Sigmoid colon (tissue), 7 donors: Measurements from ENCODE around the gene VAMP8. TPM values are rescaled to one million over a fixed set of nuclear protein-coding genes. Genes with fewer than 3 reads are reported as not detected.
"Not testable (repeated sequence)": the region's sequence is repeated elsewhere in the genome, so short reads cannot be mapped to it uniquely, and the experiment has no call there.

Source experiments
- DNase-seq: peaks from one replicate; pipeline ENCODE4 v3.0.0-alpha.2; 2019
- H3K27ac ChIP-seq, 4 donors: fragments of 200-600 bp; sonication (generic); one replicate each; pipeline ENCODE4 v1.5.1; 2016 to 2019; ENCODE audit warnings: mild to moderate bottlenecking in 1 of 4
- H3K27me3 ChIP-seq, 3 donors: fragments of 200-600 bp; sonication (generic); one replicate each; pipeline ENCODE4 v1.5.1; 2019; ENCODE audit warnings: mild to moderate bottlenecking in 1 of 3
- H3K36me3 ChIP-seq, 4 donors: fragments of 200-600 bp; sonication (generic); one replicate each; pipeline ENCODE4 v1.5.1; 2016 to 2019
- H3K4me1 ChIP-seq, 4 donors: fragments of 200-600 bp; sonication (generic); one replicate each; pipeline ENCODE4 v1.5.1; 2017 to 2019
- H3K4me3 ChIP-seq, 4 donors: fragments of 200-600 bp; sonication (generic); one replicate each; pipeline ENCODE4 v1.5.1; 2017 to 2019; ENCODE audit warnings: mild to moderate bottlenecking in 2 of 4, moderate library complexity in 1 of 4
- H3K9me3 ChIP-seq, 4 donors: fragments of 200-600 bp in 3 of 4; sonication (generic) in 3 of 4; one replicate each; pipeline versions ENCODE4 v1.5.1 to v1.6.1; 2013 to 2019
- CTCF ChIP-seq, 4 experiments: fragments of 450-650 bp in 3 of 4; fragments of 200-600 bp in 1 of 4; IDR thresholded peaks; one replicate each; pipeline ENCODE4 v1.5.1; 2016 to 2019; ENCODE audit warnings: antibody characterized with exemption in 4 of 4, mild to moderate bottlenecking in 3 of 4, moderate library complexity in 2 of 4
- EP300 ChIP-seq, 4 donors: sonication (generic); formaldehyde crosslinking; IDR thresholded peaks; one replicate each; pipeline ENCODE4 v1.6.1; 2017; ENCODE audit warnings: antibody characterized with exemption in 4 of 4
- POLR2A ChIP-seq, 2 donors: fragments of 450-650 bp; IDR thresholded peaks; one replicate each; pipeline ENCODE4 v1.6.1; 2016; ENCODE audit warnings: antibody characterized with exemption in 2 of 2, mild to moderate bottlenecking in 2 of 2, moderate library complexity in 2 of 2
- POLR2AphosphoS5 ChIP-seq, 4 donors: sonication (generic); formaldehyde crosslinking; IDR thresholded peaks; one replicate each; pipeline ENCODE4 v1.6.1; 2017; ENCODE audit warnings: antibody characterized with exemption in 4 of 4
- WGBS, 2 donors: extraction: QIAGEN DNeasy Blood & Tissue Kit; methylation state at CpG; one replicate each; pipeline ENCODE4 v1.1.7; 2013; 5-methylcytosine and 5-hydroxymethylcytosine counted together
- intact Hi-C: fragments of 100-400 bp; cut with DNase I; formaldehyde crosslinking; loops from one replicate; pipeline ENCODE4 v1.15.1; 2023
- polyA plus RNA-seq, 3 donors: library from polyadenylated mRNA; stranded (reverse); fragments of 200-250 nt; gene quantifications; one replicate each; pipeline ENCODE4 v1.2.3, GENCODE V29; 2013
- total RNA-seq, 4 donors: library from RNA; depleted of rRNA; stranded (reverse); fragments of >200 nt; gene quantifications; one replicate each; pipeline ENCODE4 v1.1.0, GENCODE V29; 2016
- donor health status: healthy with polysubstance abuse.
- donor health status: Bipolar disorder and iron deficiency.
- donor health status: healthy.

VAMP8 gene
- total and polyA plus RNA-seq, 7 donors = 1.9 to 941 (median 33.3) TPM

- H3K9me3 ChIP-seq = no peaks in the 10 kb centered on the region
- H3K27me3 ChIP-seq = no peaks in the 10 kb centered on the region
- intact Hi-C loops = no loop called here
- peaks cover 0 to 11% (median 0%) of the 10 kb centered on the region in 4 donors for H3K36me3 ChIP-seq
- TF ChIP-seq POLR2AphosphoS5 (IDR thresholded peaks at IDR 0.05) (no peak), POLR2A (IDR thresholded peaks at IDR 0.05) (no peak)
- 85 to 90% methylated on average over 10 of the region's 10 CpGs for WGBS, 2 donors
- no peak for DNase-seq
- H3K27ac ChIP-seq = no peak overlapping the region
- peaks cover 0 to 37% (median 33%) of the 10 kb centered on the region in 4 donors for H3K4me1 ChIP-seq
- H3K4me3 ChIP-seq = no peak overlapping the region
Observed at GRCh38 chr2:85613717-85614515, 36.5 kb downstream of the VAMP8 start.

- Histone ChIP-seq H3K36me3 (peaks cover 0 to 13% (median 3%) of the 10 kb centered on the region in 4 donors), H3K4me1 (peaks cover 0 to 37% (median 33%) of the 10 kb centered on the region in 4 donors)
- 95% methylated on average over 7 of the region's 7 CpGs for WGBS, 2 donors
- H3K9me3 ChIP-seq, intact Hi-C loops, DNase-seq, H3K4me3 ChIP-seq, H3K27ac ChIP-seq, H3K27me3 ChIP-seq: not testable (repeated sequence)
Observed at GRCh38 chr2:85614757-85615156, 37.4 kb downstream of the VAMP8 start.

DNA sequence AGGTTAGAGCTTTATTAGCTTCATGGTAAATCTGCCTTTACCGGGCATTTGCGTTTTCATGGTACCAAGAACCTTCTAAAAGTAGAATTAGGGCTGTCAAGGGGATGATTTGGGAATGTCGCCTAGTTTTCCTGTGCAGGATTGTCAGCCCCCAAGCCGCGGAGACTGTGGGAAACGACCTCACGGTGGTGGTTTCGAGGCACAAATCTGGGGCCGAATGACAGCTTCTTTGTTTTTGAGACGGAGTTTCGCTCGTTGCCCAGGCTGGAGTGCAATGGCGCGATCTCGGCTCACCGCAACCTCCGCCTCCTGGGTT, 38.0 kb downstream of the VAMP8 start:
- 92 to 94% methylated on average over 17 of the region's 17 CpGs for WGBS, 2 donors
- Histone ChIP-seq H3K36me3 (peaks cover 0 to 19% (median 3%) of the 10 kb centered on the region in 4 donors), H3K9me3 (no peaks in the 10 kb centered on the region), H3K4me1 (peaks cover 0 to 32% (median 31%) of the 10 kb centered on the region in 4 donors), H3K27me3 (no peaks in the 10 kb centered on the region), H3K27ac (peak overlapping the region; percentile 88 to 94 (median 92)), H3K4me3 (peak overlapping the region in 2 of 4 donors; percentile 84 to 97)
- intact Hi-C loops = no loop called here
- TF ChIP-seq EP300 (IDR thresholded peaks at IDR 0.05) = no peak
- TF ChIP-seq POLR2AphosphoS5 (IDR thresholded peaks at IDR 0.05) = no peak
- TF ChIP-seq CTCF (IDR thresholded peaks at IDR 0.05) = no peak
- no peak for TF ChIP-seq POLR2A (IDR thresholded peaks at IDR 0.05)
- DNase-seq = no peak

DNA sequence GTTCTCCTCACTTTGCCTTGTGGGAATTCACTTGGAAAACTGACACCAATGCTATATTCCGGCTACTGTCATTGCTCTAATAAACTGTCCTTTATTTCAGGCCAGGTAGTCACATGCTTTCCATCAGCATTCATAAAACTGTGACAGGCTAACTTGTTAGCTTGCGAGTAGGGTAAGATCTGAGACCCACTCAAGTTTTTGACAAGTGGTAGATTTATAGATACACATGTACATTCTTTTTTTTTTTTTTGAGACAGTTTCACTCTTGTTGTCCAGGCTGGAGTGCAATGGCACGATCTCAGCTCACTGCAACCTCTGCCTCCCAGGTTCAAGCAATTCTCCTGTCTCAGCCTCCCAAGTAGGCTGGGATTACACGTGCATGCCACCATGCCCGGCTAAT, 40.3 kb downstream of the VAMP8 start:
- H3K9me3 ChIP-seq, H3K27me3 ChIP-seq, H3K27ac ChIP-seq, H3K4me3 ChIP-seq, intact Hi-C loops, DNase-seq: not testable (repeated sequence)
- Histone ChIP-seq H3K36me3 (peaks cover 2 to 42% (median 13%) of the 10 kb centered on the region in 4 donors), H3K4me1 (peaks cover 0 to 21% (median 19%) of the 10 kb centered on the region in 4 donors)
- WGBS, 2 donors = 84 to 86% methylated on average over 5 of the region's 5 CpGs

GRCh38 chr2:85619617-85620016, 42.2 kb downstream of the VAMP8 start:
- no peak for TF ChIP-seq POLR2AphosphoS5 (IDR thresholded peaks at IDR 0.05)
- no peak for TF ChIP-seq EP300 (IDR thresholded peaks at IDR 0.05)
- TF ChIP-seq CTCF (IDR thresholded peaks at IDR 0.05) = no peak
- TF ChIP-seq POLR2A (IDR thresholded peaks at IDR 0.05) = no peak
- WGBS, 2 donors = 85 to 95% methylated on average over 6 of the region's 6 CpGs

DNA sequence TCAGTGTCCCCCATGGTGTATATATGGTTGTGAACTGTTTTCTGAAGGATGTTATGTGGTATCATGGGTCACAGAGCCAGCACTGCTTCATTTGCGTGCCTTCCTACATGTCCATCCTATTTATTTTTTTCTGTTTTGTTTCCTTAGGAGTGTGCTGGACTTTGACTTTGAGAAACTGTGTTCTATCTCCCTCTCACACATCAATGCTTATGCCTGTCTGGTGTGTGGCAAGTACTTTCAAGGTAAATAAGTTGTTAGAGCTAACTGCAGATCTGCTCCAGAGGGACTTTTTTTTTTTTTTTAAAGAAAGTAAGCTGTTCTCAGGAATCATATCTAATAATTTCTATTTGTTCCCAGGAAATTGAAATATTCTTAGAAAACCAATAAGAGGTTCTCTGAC, 44.0 kb downstream of the VAMP8 start:
- Histone ChIP-seq H3K36me3 (peaks cover 26 to 78% (median 42%) of the 10 kb centered on the region in 4 donors), H3K9me3 (no peaks in the 10 kb centered on the region), H3K4me3 (no peak overlapping the region), H3K27me3 (no peaks in the 10 kb centered on the region), H3K27ac (no peak overlapping the region), H3K4me1 (peaks cover 0 to 17% (median 17%) of the 10 kb centered on the region in 4 donors)
- WGBS, 2 donors = 63 to 89% methylated on average over 1 of the region's 1 CpG
- intact Hi-C loops = no loop called here
- no peak for DNase-seq
- TF ChIP-seq POLR2AphosphoS5 (IDR thresholded peaks at IDR 0.05) (no peak), EP300 (IDR thresholded peaks at IDR 0.05) (no peak), CTCF (IDR thresholded peaks at IDR 0.05) (no peak), POLR2A (IDR thresholded peaks at IDR 0.05) (no peak)

More at GRCh38 chr2:85619617-85620016, 42.2 kb downstream of the VAMP8 start:
- no peak for DNase-seq
- H3K27me3 ChIP-seq = no peaks in the 10 kb centered on the region
- H3K36me3 ChIP-seq = peaks cover 13 to 61% (median 27%) of the 10 kb centered on the region in 4 donors
- no peak overlapping the region for H3K27ac ChIP-seq
- intact Hi-C loops = no loop called here
- peaks cover 0 to 21% (median 19%) of the 10 kb centered on the region in 4 donors for H3K4me1 ChIP-seq
- no peak overlapping the region for H3K4me3 ChIP-seq
- H3K9me3 ChIP-seq = no peaks in the 10 kb centered on the region
